ENCODE data around the gene KSR1.
"Not testable (repeated sequence)": the region's sequence is repeated elsewhere in the genome, so short reads cannot be mapped to it uniquely, and the experiment has no call there.

Gene KSR1

DNA sequence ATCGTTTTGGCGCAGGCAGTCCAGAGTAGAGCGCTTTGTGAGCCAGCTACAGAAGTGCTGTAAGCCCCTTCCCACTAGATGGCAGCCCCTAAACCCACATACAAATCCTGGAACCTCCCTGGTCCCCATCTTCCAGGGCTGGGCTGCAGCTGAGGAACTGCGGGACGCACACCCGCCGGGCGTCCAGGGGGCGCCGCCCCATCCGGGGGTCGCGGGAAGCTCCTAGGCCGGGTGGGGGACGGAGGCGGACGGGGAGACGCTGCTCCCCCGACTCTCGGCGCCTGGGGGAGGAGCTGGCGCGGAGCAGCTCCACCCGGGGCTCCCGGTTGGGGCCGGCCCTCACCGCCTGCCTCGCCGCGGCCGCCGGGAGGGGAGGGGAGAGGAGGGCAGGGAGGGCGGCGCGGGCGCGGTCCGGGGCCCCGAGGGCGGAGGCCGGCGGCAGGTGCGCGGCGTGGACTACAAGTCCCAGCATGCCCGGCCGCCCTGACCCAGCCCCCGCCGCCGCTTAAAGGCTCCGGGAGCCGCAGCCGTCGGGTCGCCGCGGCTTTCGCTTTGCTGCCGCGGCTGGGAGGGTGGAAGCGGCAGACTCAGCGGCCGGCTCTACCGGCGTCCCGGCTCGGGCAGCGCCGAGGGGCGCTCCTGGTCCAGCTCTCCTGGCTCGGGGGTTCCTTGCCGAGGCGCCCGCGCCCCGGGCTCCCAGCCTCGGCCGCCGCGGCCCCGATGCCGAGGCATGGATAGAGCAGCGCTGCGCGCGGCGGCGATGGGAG, at the start of gene KSR1:
TSS of gene KSR1 (plus strand) at position 535 of the 767 bp plus-strand sequence. CDS start at position 731, 196 bp downstream.
- peak; percentile 93 for DNase-seq

DNA sequence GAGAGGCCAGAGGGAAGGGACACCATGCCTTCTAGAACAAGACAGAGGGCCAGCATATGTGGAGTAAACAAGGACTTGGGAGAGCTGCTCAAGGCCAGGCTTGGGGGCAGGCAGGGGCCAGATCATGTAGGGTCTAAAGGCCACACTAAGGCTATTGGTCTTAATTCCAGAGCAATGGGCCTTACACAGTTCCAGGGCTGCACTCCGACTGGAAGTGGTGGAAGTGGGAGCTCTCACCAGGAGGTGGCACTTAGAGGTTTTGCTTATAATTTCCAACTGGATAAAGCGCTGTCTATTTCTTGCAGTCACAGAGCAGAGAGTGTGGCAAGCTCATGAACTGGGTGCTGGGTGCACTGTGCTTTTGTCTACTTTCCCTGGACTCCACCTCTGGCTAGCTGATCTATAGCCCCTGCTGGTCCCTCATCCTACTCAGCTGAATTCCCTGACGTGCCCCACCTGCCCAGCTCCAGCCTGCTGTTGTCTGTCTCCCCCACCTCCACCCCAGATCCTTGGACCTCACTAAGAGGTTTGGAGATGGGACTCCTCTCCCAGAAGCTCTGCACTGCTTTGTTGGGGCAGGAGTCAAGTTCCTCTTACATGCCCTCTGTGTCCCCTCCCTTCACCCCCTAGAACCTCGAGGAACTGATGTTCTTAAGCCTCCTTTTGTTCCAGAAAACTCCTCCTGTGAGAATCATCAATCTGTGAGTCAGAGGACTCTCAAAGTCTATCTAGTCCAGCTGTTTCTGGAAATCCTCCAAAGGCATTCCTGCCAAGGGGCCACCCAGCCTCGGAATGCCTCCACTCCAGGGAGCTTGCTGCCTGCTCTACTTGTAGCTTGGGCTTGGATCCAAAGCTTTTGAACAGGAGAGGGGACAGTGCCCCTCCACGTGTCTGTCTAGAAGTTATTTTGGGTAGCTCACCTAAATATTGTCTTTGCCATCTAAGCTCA, 48.1 kb upstream of the KSR1 start:
- DNase-seq = no peak

DNA sequence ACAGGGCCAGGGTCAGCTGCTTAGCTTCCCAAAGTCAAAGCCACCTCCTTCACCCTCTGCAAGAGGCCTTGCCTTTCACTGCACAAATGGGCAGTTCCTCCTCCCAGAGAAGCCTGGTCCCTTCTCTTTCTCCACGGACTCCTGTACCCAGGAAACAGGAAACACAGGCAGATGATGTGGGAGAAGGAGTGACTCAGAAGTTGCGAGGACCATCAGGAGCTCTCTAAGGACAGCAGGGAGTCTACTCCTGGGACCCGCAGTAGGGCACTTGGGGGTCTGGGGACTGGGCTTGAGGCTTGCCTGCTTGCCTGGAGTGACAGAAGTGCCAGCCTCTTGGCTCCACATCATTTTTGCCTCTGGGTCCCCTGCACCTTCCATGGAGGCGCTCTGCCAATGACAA, 47.4 kb upstream of the KSR1 start:
- DNase-seq = no peak

DNA sequence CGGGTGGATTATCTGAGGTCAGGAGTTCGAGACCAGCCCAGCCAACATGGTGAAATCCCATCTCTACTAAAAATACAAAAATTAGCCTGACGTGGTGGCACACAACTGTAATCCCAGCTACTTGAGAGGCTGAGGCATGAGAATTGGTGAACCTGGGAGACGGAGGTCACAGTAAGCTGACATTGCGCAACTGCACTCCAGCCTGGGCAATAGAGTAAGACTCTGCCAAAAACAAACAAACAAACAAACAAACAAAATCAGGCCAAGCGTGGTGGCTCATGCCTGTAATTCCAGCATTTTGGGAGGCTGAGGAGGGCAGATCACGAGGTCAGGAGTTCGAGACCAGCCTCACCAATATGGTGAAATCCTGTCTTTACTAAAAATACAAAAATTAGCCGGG, 44.1 kb upstream of the KSR1 start:
- not testable (repeated sequence) for DNase-seq

DNA sequence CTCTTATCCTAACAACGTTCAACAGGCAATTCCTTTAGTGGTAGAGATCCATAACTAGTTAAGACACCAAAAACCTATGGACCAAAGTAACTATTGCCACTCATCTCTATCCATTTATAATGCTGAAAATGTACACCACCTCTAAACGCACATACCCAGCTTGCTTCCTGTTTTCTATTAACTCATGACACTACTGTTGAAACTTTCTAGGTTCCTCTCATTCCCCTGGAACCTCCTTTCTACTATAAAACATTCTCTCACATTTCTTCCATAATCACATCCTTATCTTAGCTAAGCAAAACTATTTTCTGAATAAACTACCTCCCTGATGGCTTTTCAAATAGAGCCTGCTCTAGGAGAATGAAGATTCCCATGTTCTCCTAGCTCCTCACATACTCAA, 42.9 kb upstream of the KSR1 start:
- DNase-seq = peak; percentile 31

DNA sequence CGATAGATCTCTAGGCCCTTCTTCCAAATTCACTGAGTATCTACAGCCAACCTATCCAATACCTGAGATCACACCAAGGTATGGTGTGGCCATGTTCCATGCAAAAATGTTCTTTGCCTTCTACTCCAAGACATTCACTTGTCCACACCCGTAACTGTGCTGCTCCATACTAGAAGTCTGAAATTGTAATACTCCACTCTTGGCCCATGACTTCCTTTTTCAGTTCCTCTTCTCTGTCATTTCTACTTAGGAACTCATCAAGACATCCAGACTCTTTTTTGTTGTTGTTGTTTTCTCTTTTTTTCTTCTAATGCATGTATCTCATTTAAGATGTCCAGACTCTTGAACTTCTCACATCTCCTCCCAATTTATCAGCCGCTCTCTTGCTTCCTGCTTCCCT, 42.5 kb upstream of the KSR1 start:
- DNase-seq = peak; percentile 23

DNA sequence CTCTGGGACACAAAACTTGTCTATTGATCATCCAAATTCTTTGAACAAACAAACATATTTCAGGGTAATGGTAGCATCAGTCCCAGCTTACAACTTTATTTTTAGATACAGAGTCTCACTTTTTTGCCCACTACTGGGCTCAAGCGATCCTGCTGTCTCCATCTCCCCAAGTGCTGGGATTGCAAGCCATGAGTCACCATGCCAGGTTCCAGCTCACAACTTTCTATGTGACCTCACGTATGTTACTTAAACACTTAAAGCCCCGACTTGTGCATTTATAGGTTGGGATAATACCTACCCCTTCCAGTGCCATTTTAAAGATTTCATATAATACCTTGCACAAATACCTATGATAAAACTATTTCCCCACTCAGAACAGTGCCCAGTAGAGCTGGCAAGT, 42.0 kb upstream of the KSR1 start:
- no peak for DNase-seq

DNA sequence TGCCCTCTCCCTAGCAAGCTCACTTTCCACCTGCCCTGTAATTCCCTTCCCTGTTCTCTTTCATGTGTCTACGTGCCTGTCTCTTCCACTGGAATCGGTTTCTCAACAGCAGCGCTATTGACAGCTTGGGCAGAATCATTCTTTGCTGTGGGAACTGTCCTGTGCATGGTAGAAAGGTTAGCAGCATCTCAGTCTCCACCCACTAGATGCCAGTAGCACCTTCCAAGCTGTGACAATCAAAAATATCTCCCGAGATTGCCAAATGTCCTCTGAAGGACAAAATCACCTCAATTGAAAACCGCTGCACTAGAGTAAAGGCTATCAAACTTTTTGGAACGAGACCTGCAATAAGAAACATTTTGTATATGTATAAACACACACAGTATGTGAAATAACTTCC, 41.6 kb upstream of the KSR1 start:
- DNase-seq = no peak

DNA sequence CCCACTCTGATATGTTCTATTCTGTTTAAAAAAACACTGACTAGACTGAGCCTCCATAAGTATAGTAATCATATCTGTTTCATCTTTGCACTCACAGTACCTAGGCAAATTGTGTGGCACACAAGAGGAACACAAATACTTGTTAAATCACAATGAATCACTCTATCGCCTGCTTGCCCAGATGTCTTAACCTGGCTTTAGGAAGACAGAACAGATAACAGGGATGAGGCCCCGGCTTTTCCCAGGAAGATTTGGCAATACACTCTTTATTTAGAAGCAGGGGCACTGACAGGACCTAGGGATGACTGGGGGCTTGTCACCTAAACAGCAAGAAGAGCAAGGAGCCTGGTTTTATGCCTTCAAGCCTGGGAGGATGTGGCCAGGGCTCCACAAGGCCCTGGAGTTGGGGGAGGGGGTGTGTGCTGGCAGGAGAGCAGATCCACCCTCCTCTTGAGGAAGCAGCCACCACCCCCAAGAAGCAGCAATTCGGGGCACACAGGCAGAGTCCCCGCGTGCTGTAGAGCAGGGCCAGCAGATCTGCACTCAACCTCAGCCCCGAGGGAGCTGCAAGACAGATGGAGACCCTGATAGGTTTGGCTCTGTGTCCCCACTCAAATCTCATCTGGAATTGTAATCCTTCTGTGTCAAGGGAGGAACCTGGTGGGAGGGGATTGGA, 41.0 kb upstream of the KSR1 start:
- peak; percentile 36 for DNase-seq

DNA sequence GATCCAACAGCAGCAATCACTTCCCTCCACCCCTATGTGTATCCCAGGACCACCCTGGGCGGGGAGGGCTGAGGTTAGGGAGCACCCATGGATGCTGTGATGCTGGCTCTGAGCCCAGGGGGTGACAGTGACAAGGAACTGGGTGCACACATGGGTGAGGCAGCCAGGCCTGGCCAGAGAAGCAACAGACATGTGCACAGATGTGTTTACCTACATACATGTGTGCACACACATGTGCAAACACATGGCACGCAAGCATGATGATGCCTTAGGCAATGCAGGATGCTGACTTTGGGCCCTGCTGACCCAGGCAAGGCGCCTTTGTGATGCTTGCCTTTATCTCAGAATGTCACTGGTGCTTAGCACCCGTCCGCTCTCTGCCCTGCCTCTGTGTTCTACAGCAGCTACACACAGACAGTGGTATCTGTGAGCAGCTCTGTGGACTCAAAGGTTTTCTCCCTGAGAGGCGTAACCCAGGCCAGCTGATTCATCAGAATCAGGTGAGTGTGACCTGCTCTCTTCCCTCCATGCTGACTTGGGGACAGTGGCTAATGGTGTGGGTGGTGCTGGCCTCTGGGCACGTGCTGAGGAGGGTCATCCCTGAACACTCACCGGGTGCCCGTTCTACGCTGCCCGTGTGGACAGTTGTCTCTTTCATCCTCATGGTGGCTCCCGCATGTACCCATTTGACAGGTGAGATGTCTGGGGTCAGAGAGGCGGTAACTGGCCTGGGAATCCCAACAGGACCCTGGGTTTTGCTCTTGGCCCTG, 38.5 kb upstream of the KSR1 start:
- no peak for DNase-seq

DNA sequence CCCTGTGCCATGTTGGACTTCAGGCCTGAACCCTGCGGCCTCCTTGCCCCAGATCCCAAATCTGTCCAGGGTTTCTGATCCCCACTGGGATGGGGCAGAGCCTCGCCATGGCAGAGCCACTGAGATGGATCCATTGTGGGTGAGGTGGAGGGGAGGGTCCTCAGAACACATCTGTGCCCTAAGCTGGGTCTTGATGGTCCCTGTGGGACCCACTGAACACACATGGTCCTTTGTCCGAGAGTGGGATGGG, 38.0 kb upstream of the KSR1 start:
- DNase-seq = no peak

DNA sequence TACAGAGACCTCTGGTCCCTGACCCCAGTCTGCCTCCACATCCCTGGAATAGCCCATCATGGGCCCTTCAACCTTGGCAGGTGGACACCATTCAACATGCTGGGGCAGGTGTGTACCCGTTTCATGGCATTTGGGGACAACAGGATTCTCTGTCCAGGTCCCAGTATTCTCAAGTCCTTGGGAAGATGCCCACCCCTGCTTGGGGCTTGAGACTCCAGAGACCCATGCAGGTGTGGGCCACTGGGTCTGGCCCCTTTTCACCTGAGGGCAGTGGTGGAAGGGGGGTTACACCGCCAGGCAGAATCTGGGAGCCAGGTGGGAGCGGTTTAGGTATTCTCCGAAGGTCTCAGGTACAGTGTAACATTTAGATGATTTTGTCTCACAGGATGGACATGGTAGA, 37.1 kb upstream of the KSR1 start:
- DNase-seq = no peak

DNA sequence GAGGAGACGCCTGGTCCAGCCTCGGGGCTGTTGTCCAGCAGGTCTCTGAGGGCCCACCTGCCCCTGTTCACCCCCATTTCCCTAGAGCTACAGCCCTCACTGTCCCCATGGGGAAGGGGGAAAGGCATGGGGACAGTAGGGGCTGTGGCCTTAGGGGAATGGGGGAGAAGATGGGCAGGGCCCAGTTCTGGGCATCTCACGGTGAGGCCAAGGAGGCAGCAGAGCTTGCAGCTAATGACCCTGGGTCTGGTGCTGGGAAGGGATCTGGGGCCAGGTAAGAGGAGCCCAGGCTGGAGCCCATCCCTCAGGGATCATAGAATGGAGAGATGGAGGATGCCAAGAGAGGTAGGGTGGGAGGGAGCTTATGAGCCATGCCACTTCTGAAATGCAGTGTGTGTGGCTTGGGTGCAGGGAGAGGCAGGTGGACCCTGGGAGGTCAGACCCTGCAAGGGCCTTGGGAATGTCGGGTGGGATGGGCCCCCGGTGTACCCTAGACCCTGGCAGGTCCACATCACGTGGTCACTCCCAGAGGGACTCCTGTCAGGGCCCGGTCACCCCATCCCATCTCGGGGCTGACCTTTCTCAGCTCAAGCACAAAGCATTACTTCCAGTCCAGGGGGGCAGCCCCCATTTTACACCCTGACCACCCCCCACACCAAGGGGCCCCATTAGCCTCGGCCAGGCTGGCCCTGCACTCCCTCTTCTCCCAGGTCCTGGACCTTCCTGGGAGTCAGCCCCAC, 35.9 kb upstream of the KSR1 start:
- no peak for DNase-seq

DNA sequence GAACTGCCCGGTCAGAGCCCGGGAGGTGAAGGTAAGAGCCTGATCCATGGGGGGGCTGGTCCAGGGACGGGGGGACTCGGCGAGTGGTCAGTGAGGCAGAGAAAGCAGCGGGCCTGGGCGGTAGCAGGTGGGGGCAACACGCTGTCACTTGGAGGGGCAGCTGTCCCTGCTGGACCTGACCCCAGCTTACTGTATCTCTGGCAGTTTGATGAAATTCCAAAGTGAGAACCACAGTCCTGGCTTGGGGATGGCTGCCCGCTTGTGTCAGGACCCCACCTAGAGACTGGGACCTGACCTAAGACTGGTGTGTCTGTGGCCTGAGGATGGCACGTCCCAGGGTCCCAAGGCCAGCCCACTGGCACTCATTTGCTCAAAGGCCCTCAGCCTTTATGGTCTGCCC, 35.1 kb upstream of the KSR1 start:
- no peak for DNase-seq

DNA sequence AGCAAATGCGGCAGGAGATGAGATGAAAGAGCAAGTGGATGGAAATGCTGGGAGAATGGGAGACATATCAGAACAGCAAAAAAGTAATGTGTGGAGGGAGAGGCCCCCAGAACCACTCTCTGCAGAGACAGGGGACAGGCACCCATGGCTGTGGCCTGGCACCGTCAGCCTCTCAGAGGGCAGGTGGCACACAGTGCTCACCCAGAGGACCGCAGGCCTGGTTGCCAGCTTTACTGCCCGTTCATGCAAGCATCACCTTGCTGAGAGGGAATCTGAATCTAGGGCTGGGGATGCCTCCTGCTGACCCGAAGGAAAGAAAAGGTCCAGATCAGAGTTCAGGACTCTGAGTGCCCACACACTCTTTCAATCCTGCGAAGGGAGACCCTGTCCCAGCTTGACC, 34.6 kb upstream of the KSR1 start:
- not testable (repeated sequence) for DNase-seq

DNA sequence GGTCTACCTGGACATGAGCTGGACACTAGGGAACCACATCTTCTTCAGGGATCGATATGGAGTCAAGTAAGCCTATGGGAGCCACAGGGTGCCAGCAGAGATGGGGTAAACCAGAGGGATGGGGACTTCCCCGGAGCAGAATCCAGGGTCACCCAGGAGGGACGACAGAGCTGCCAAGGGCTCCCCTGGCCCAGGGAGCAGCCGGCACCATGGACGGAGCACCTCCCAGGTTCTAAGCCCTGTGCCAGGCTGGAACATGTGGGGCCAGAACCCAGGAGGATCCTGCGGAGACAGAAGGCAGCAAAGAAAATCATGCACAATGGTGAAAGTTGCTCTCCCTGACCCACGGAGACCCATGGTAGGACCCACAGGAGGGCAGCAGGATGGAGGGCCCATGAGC, 33.6 kb upstream of the KSR1 start:
- DNase-seq = no peak

DNA sequence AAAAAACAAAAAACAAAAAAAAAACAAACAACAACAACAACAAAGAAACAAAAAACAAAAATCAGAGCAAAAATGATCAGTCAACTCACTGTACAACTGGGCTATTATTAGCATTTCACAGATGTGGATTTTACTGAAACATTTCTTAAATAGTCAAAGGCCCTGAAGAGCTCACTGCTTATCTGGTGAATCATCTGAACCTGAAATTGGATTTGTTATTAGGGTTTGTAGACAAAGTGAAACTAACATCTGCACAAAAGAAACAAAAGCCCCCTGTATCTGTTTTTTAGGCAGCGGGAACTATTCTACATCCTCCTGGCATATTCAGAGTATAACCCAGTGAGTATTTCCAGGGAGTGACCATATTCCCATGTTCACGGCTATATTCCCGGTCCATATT, 32.6 kb upstream of the KSR1 start:
- DNase-seq = no peak

DNA sequence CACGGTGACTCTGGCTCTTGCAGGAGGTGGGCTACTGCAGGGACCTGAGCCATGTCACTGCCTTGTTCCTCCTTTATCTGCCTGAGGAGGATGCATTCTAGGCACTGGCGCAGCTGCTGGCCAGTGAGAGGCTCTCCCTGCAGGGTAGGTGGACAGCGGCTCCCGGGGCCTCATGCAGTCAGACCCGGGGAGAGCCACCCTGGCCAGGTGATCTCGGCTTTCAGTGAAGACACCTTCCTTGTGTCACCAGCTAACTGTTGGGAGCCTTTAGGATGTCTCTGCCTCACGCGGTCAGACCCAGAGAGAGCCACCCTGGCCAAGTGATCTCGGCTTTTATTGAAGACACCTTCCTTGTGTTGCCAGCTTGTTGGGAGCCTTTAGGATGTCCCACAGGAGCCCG, 31.7 kb upstream of the KSR1 start:
- DNase-seq = no peak

DNA sequence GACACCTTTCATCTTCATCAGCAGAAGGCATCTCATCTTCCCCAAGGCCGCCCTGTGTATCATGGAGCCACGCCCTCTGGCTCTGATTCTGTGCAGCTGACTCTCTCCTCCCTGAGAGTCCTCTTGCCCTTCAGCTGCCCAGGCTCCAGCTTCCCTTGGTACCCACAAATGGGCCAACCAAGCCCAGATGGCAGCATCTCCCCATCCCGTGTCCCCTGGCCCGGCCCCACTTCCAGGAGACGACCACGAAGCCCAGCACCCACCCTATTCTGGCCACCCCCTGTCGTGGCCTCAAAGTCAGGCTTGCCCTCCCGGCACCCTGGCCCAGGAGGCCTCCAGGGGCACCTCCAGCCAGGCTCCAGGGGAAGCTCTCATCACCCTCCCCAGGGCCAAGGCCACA, 31.3 kb upstream of the KSR1 start:
- DNase-seq = no peak

DNA sequence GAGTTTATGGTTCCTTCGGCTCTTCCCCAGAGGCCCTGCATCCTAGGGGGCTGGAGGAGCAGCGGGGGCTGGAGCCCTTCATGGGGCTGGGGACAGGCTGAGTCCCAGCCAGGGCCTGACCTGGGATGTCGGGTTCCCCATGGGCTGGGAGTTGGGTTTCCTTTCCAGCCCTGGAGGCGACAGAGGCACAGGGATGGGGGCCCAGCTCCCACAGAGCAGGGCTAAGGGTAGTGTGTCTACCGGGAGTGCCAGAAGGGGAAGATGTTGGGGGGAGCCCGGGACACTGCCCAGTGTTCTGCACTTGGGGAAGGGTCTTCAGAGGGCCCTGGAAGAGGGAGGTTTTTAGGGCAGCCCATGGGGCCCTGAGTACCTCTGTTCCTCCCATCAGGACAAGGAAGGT, 30.7 kb upstream of the KSR1 start:
- DNase-seq = not testable (repeated sequence)

DNA sequence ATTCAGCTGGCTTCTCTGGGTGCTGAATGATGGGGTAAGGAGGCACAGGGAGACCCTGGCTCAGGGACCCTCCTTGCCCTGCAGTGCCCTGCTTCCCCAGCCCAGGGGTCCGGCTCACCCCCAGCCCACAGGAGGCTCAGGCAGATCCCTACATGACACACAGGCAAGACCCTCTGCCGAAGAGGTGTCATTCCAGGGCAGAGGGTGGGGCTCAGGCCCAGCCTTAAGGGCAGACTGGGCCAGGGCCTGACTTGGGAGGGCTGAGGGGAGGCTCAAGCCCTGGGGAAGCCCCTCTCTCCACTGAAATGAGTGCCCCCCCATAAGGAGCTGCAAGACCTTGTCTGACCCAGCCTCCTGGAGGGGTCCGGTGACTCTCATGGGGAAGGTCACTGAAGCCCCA, 30.3 kb upstream of the KSR1 start:
- DNase-seq = no peak

DNA sequence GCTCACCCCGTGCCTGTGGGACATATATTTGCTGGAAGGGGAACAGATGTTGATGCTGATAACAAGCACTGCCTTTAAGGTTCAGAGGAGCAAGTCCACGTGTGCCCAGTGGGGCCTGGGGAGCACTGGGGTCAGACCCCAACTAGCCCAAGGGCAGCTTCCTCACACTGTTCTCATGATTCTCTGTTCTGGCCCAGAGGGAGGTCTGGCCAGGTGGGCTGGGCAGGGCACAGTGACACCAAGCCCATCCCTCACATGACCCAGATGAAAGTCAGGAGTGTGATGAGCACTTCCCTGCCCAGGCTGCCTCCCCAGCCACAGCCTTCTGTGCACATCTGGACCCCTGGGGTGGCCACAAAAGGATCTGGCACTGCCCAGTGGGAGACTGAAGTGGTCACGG, 29.8 kb upstream of the KSR1 start:
- not testable (repeated sequence) for DNase-seq

Data from hematopoietic multipotent progenitor cell treated with erythropoietin and hydrocortisone succinate and interleukin-3 and kit ligand, for 4 days (in vitro differentiated cells).